Osteocyte (in vitro differentiated cells): Measurements from ENCODE around the gene FREM3. TPM values are rescaled to one million over a fixed set of nuclear protein-coding genes. Genes with fewer than 3 reads are reported as not detected.

Experiments
- DNase-seq: peaks from one replicate; pipeline ENCODE4 v3.0.0; 2021; ENCODE audit warnings: mixed read lengths; ENCODE audit not compliant: unreplicated experiment; ENCODE audit errors: extremely low spot score
- H3K27ac Mint-ChIP-seq: one replicate; pipeline ENCODE4 v1.8.0; 2021; ENCODE audit warnings: mild to moderate bottlenecking, mixed read lengths; ENCODE audit not compliant: unreplicated experiment
- H3K27me3 Mint-ChIP-seq: one replicate; pipeline ENCODE4 v1.8.0; 2021; ENCODE audit warnings: mixed read lengths; ENCODE audit not compliant: unreplicated experiment
- H3K36me3 Mint-ChIP-seq: one replicate; pipeline ENCODE4 v1.8.0; 2021; ENCODE audit warnings: mixed read lengths; ENCODE audit not compliant: unreplicated experiment
- H3K4me1 Mint-ChIP-seq: one replicate; pipeline ENCODE4 v1.8.0; 2021; ENCODE audit warnings: mixed read lengths; ENCODE audit not compliant: unreplicated experiment
- H3K4me3 Mint-ChIP-seq: one replicate; pipeline ENCODE4 v1.8.0; 2021; ENCODE audit warnings: mild to moderate bottlenecking, moderate library complexity, mixed read lengths; ENCODE audit not compliant: unreplicated experiment
- H3K9me3 Mint-ChIP-seq: one replicate; pipeline ENCODE4 v1.8.0; 2021; ENCODE audit warnings: mixed read lengths; ENCODE audit not compliant: unreplicated experiment
- CTCF ChIP-seq: fragments of 200-600 bp; sonication (generic); IDR thresholded peaks from 2 replicates; pipeline ENCODE4 v1.5.0; 2021; ENCODE audit warnings: antibody characterized with exemption, mild to moderate bottlenecking, moderate library complexity
- total RNA-seq: library from RNA; stranded (reverse); gene quantifications from 2 replicates; pipeline ENCODE4 v1.2.1, GENCODE V29; 2021

FREM3 gene
- total RNA-seq, 1 donor from 2014 or later: not detected

- DNase-seq: no peak
- H3K36me3 Mint-ChIP-seq: peaks cover 15% of the 10 kb centered on the region
- no peak overlapping the region for H3K4me3 Mint-ChIP-seq
- H3K27ac Mint-ChIP-seq: no peak overlapping the region
- H3K4me1 Mint-ChIP-seq: no peaks in the 10 kb centered on the region
- H3K9me3 Mint-ChIP-seq: peaks cover 4% of the 10 kb centered on the region
- no peak for TF ChIP-seq CTCF
- H3K27me3 Mint-ChIP-seq: no peaks in the 10 kb centered on the region
Measured at GRCh38 chr4:143559757-143560147, 140.7 kb downstream of the FREM3 start.

- DNase-seq: no peak
- Mint-ChIP-seq H3K27me3 (no peaks in the 10 kb centered on the region), H3K9me3 (peaks cover 4% of the 10 kb centered on the region), H3K4me1 (no peaks in the 10 kb centered on the region), H3K27ac (no peak overlapping the region), H3K36me3 (peaks cover 21% of the 10 kb centered on the region), H3K4me3 (no peak overlapping the region)
- peak; percentile 14 for TF ChIP-seq CTCF
Measured at GRCh38 chr4:143558823-143559756, 141.4 kb downstream of the FREM3 start.

GRCh38 chr4:143558286-143558685, 142.2 kb downstream of the FREM3 start:
- peaks cover 4% of the 10 kb centered on the region for H3K9me3 Mint-ChIP-seq
- no peak overlapping the region for H3K4me3 Mint-ChIP-seq
- no peaks in the 10 kb centered on the region for H3K4me1 Mint-ChIP-seq
- DNase-seq: no peak
- H3K27me3 Mint-ChIP-seq: no peaks in the 10 kb centered on the region
- H3K27ac Mint-ChIP-seq: no peak overlapping the region
- peaks cover 25% of the 10 kb centered on the region for H3K36me3 Mint-ChIP-seq
- no peak for TF ChIP-seq CTCF

GRCh38 chr4:143555676-143556075, 144.8 kb downstream of the FREM3 start:
- DNase-seq: no peak

More at GRCh38 chr4:143555676-143556075, 144.8 kb downstream of the FREM3 start:
- no peaks in the 10 kb centered on the region for H3K4me1 Mint-ChIP-seq
- no peak overlapping the region for H3K4me3 Mint-ChIP-seq
- H3K27ac Mint-ChIP-seq: no peak overlapping the region
- TF ChIP-seq CTCF: no peak
- peaks cover 48% of the 10 kb centered on the region for H3K36me3 Mint-ChIP-seq
- H3K9me3 Mint-ChIP-seq: peaks cover 4% of the 10 kb centered on the region
- H3K27me3 Mint-ChIP-seq: no peaks in the 10 kb centered on the region
